T-helper 2 cell (primary cell): ENCODE data around the gene SLAIN2.
"Not testable (repeated sequence)": the region's sequence is repeated elsewhere in the genome, so short reads cannot be mapped to it uniquely, and the experiment has no call there.

Experiments used
- DNase-seq, 5 experiments: peaks; one replicate each; pipeline versions ENCODE4 v3.0.0 to v3.0.0-alpha.2; 2012 to 2022
- total RNA-seq, 2 donors: gene quantifications; one replicate each; lab custom pipeline; 2026; lab: John Stamatoyannopoulos, UW

The SLAIN2 gene
- 66.1 to 72.5 reads per million in 2 donors for total RNA-seq

DNA sequence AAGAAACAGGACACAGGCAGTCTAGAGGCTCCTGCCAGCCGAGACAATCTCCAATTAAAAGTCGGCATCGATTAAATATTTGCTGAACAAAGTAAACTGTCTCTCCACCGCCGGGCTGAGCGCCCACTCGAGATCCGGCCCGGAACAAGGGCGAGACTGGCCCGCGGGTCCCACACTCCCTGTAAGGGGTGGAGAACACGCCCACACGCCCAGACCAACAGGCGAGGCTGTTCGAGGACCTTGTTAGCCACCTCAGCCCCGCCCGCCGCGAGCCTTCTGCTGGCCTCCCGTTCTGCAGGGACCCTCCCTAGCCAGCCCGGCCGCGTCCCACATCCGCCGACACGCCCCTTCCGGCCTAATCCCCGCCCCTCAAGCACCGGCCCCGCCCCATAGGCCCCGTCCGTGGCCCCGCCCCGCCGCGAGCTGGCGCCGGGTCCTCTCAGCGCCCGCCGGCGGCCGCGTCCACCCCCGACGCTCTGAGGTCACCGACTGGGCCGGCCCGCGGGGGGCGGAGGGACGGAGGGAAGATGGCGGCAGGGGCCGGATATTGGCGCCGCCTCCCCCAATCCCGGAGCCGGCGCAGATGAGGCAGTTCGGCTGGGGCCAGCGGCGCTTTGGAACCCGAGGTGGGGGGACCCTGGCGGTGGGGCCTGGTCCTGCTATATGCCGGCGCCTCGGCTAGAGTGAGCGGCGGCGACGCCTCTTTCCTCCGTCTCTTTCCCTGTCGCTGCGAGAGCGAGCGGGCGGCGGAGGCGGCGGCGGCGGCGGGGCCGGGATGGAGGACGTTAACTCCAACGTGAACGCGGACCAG lies at the start of gene SLAIN2:
Gene SLAIN2 (plus strand): TSS at position 565 of the 811 bp plus-strand sequence. CDS start 211 bp downstream, at position 776.
- DNase-seq: peak; percentile 93 to 98 (median 97)

GRCh38 chr4:48292218-48292790 lies 49.0 kb upstream of the SLAIN2 start:
- not testable (repeated sequence) for DNase-seq

DNA sequence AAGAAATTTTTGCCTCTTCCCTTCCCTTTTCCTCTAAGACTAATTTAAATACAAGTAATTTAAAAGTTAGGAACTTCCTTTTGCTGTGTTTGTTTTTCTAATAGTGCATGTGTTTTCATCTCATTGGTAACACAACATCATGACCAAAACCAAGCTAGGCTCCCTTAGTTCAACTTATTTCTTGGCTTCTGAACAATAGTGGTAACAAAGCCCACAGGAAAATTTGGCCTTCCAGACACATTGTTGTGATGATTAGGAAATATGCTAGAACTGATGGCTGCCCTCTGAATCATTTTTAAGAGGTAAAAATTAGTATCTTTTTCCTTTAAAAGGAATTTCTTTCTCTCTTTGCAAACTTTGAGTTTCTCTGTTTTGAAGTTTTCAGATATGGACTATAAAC lies 46.2 kb upstream of the SLAIN2 start:
- DNase-seq: no peak

DNA sequence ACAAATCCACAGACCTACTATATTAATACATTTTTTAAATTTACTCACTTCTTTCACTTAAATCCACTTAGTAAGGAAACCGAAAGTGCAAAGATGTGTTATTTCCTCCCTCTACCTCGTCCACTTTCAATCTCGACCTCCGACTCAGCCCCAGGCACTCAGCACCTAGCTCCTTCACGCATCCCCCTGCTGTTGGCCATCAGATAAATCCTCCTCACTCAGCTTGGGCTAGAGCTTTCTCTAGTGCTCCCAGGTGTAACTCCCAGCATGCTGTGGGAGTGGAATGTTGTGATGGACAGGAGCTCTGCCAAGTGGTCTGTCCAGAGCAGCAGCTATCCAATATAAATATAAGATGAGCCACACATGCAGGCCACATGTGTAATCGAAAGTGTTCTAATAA lies 45.0 kb upstream of the SLAIN2 start:
- DNase-seq: peak in 2 of 5 experiments; percentile 5 to 27

DNA sequence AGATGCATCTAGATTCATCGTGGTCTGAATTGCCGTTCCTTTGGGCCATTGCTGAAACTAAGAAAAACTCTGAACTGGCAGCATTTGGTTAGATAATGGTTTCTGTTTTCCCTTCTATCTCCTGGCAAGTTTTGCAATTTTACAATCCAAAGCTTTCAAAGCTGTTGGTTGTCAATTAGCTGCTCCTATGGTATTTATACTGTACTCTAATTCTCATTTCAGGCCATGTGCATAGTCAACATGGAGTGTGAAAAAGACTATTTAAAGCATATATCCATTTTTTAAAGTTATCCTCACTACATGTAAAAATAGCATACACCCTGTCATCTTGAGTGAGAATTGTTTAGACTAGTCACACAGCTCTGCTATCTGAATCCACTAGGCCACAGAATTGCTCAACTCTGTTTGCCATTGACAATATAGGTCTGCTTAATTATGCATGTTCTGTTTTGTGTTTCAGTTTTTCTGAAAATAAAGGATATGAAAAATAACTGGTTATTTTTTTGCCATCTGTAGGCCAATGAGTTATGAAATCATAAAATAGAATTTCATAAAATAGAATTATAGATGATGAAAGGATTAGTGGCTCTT lies 44.0 kb upstream of the SLAIN2 start:
- no peak for DNase-seq

DNA sequence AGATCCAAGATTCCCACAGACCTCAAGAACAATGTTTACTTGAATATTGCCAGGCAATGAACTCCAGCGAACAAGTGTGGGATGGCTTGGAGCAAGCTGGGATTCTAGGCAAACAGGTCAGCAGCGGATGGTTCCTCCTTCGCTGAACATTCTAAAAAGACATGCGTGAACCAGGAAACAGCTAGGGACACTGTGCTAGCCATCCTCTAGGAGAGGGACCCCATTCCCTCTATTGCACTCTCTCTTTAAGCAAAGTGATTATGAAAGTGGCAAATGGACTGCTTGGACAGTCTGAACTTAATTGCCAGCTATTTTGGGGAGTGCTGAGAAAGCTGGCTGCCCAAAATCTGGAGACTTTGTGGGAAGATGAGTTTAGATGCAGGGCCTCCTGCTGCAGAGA lies 41.8 kb upstream of the SLAIN2 start:
- no peak for DNase-seq

DNA sequence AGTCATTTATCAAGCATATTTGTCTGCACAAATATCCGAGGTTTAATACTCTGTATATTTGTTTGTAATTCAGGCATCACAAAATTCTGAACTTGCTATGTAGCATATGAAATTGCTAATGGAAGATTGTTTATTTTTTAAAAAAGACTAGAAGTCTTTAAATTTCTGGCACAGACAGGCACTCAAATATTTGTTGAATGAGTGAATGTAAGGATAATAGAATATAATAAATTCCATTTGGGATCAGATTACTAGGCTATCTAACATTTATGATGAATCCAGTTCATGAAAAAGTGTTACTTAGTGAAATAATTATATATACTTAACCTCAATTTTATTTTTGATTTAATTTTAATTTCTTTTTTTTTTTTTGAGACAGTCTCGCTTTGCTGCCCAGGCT lies 41.3 kb upstream of the SLAIN2 start:
- no peak for DNase-seq

- no peak for DNase-seq
Measured at GRCh38 chr4:48305508-48305907, 35.8 kb upstream of the SLAIN2 start.

GRCh38 chr4:48307528-48307927 lies 33.8 kb upstream of the SLAIN2 start:
- no peak for DNase-seq

- DNase-seq: no peak
Measured at GRCh38 chr4:48308901-48309300, 32.4 kb upstream of the SLAIN2 start.

DNA sequence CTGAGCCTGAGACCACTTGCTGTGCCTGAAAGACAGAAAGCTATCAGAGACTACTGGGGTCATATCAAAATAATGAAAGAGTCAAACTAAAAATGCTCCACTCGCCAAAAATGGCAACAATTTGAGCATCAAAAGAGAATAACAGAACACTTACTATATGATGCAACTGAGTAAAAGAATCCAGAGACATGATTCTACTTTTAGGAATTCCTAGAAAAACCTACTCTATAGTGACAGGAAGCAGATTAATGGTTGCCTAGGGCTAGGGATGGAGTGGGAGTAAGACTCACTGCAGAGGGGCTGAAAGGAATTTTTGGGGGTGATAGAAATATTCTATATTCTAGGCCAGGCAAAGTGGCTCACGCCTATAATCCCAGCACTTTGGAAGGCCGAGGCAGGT lies 29.4 kb upstream of the SLAIN2 start:
- DNase-seq: no peak

DNA sequence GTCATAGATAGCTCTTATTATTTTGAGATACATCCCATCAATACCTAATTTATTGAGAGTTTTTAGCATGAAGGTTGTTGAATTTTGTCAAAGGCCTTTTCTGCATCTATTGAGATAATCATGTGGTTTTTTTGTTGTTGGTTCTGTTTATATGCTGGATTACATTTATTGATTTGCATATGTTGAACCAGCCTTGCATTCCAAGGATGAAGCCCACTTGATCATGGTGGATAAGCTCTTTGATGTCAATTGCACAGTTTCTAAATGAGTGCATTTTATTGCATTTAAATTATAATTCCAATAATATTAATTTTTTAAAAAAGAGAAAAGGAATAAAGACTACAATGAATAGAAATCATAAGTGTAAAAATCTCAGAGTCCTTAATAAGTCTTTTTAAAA lies 26.6 kb upstream of the SLAIN2 start:
- not testable (repeated sequence) for DNase-seq

- DNase-seq: peak in 1 of 5 experiments; percentile 48
Measured at GRCh38 chr4:48315728-48316630, 25.4 kb upstream of the SLAIN2 start.

- no peak for DNase-seq
Measured at GRCh38 chr4:48321312-48321711, 20.0 kb upstream of the SLAIN2 start.

DNA sequence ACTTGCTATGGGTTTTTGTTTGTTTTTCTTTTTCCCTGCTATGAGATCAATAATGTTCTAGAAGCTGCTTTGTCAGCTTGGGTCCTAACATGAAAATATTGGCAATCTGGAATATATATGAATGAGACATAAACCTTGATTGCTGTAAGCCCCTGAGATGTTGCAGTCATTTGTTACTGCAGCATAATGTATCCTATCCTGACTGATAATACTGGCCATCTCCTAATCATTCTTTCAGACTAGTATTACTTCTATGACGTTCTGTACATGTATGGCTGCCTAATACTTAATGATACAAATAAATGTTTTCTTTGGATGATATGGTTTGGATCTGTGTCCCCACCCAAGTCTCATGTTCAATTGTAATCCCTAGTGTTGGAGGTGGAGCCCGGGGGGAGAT lies 19.3 kb upstream of the SLAIN2 start:
- no peak for DNase-seq

DNA sequence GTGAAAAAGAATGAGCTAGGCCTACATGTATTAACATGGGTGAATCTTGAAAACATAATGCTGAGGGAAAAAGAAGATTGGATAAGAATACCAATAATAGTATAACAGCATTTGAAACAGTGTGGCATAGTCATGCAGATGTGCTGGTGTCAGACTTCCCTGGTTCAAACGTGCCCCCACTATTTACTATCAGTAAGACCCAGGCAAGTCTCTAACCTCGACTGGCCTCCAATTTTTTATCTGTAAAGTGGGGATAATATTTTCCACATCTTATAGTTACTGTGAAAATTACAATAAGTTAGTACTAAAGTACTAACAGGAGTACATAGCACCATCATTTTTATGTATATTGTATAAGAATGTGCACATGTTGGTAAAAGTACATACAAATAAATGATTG lies 17.0 kb upstream of the SLAIN2 start:
- no peak for DNase-seq

DNA sequence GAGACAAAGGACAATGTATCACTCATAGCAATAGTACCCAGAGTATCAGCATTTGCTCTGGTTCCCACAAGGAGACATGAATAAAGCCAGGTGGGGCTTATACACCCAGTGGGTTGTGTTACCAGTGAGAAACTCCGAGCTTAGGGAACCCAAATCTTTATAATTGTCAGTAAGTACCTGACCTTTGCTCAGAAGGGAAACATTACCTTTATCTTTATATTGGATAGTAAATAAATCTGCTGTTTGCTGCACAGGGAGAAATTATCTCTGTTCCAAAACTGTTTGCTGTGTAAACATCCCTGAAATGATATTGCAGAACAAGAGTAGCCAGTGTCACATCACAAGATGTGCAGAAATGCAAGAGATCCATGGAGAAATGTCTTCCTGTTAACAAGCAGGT lies 12.1 kb upstream of the SLAIN2 start:
- no peak for DNase-seq

DNA sequence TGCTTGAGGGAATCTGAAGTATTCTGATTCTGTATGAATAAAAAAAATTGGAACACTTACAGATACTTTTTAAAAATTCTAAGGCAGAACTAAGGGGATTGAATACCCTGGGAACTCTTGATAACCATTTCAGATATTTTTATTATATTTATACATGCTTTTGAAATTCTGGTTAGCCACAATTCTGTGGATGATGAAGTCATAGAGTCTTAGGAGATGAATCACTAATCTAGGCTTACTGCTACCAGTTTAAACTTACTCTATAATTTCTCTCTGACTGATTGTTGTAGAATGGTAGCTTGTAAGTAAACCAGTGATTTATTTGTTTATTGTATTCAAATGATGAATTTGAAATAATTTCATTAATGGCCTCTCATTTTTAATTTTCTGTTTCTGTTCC lies 11.4 kb upstream of the SLAIN2 start:
- DNase-seq: no peak

- no peak for DNase-seq
Measured at GRCh38 chr4:48331577-48332330, 9.6 kb upstream of the SLAIN2 start.

GRCh38 chr4:48332661-48333060 lies 8.7 kb upstream of the SLAIN2 start:
- no peak for DNase-seq

GRCh38 chr4:48333587-48333986 lies 7.7 kb upstream of the SLAIN2 start:
- no peak for DNase-seq

DNA sequence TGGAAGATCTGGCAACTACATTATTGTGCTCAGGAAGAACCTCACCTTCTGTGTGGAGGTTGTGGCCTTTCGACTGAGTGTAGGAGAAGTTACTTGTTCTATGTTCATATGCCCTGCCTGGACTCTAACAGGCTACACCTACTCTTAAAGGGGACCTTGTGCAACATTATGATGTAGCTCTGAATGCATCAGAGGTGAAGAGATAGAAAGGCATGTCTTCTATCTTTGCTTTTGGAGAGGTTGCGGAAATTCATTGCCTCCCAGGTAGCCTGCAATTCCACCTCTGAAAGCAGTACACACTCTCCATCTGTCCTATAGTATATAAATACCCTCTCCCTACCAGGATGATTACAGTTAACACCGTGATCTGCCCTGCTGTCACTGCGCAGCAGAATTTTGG lies 7.1 kb upstream of the SLAIN2 start:
- DNase-seq: no peak
